Neural cell (in vitro differentiated cells): Measurements from ENCODE around the gene MED29. TPM values are rescaled to one million over a fixed set of nuclear protein-coding genes. Genes with fewer than 3 reads are reported as not detected.

Source experiments
- H2AFZ ChIP-seq: fragments of 200-600, 300-800 bp; sonication (generic), shearing (Covaris generic); 2 replicates; pipeline ENCODE4 v1.6.0; 2014; ENCODE audit warnings: low read depth, mild to moderate bottlenecking, antibody characterized with exemption, low read length, moderate library complexity
- H3F3A ChIP-seq: fragments of 200-600 bp; shearing (Covaris generic); 2 replicates; pipeline ENCODE4 v1.6.1; 2016; ENCODE audit warnings: mild to moderate bottlenecking, moderate library complexity, mixed read lengths, antibody characterized with exemption, low read length; ENCODE audit not compliant: insufficient read depth, poor library complexity, severe bottlenecking
- H3K27ac ChIP-seq: fragments of 200-600, 300-800 bp; sonication (generic), shearing (Covaris generic); 2 replicates; pipeline ENCODE4 v1.5.1; 2014; ENCODE audit warnings: mild to moderate bottlenecking, low read length, moderate library complexity
- H3K27me3 ChIP-seq: fragments of 300-800, 200-600 bp; sonication (generic), shearing (Covaris generic); 2 replicates; pipeline ENCODE4 v1.6.0; 2014; ENCODE audit warnings: mild to moderate bottlenecking, low read depth, low read length, moderate library complexity; ENCODE audit not compliant: insufficient read depth
- H3K36me3 ChIP-seq: fragments of 300-800, 200-600 bp; sonication (generic), shearing (Covaris generic); 2 replicates; pipeline ENCODE4 v1.5.1; 2014; ENCODE audit warnings: mild to moderate bottlenecking, antibody characterized with exemption, low read length, moderate library complexity; ENCODE audit not compliant: insufficient read depth
- H3K4me2 ChIP-seq: fragments of 300-800, 200-600 bp; sonication (generic), shearing (Covaris generic); 2 replicates; pipeline ENCODE4 v1.6.0; 2014; ENCODE audit warnings: mild to moderate bottlenecking, low read length
- H3K4me3 ChIP-seq: fragments of 300-800, 200-600 bp; sonication (generic), shearing (Covaris generic); 2 replicates; pipeline ENCODE4 v1.5.1; 2014; ENCODE audit warnings: mild to moderate bottlenecking, low read length, moderate library complexity
- H3K79me2 ChIP-seq: fragments of 200-600 bp; shearing (Covaris generic); replicated peaks from 2 replicates; pipeline ENCODE4 v1.6.0; 2014; ENCODE audit warnings: mild to moderate bottlenecking, low read length, moderate library complexity; ENCODE audit not compliant: insufficient read depth
- H3K9ac ChIP-seq: fragments of 300-800, 200-600 bp; sonication (generic), shearing (Covaris generic); 2 replicates; pipeline ENCODE4 v1.6.1; 2016; ENCODE audit warnings: mild to moderate bottlenecking, low read length, mixed read lengths
- H3K9me2 ChIP-seq: fragments of 200-600 bp; shearing (Covaris generic); 2 replicates; pipeline ENCODE4 v1.6.1; 2016; ENCODE audit warnings: mild to moderate bottlenecking, low read length, mixed read lengths; ENCODE audit not compliant: insufficient read depth
- H3K9me3 ChIP-seq: fragments of 200-600, 300-800 bp; sonication (generic), shearing (Covaris generic); 2 replicates; pipeline ENCODE4 v1.6.1; 2016; ENCODE audit warnings: mild to moderate bottlenecking, mixed run types, low read length, moderate library complexity, mixed read lengths
- H4K20me1 ChIP-seq: fragments of 200-600 bp; shearing (Covaris generic); 2 replicates; pipeline ENCODE4 v1.6.1; 2016; ENCODE audit warnings: mild to moderate bottlenecking, mixed run types; ENCODE audit not compliant: insufficient read depth
- EP300 ChIP-seq: fragments of 450-650 bp; conservative IDR thresholded peaks from 2 replicates; pipeline ENCODE4 v1.6.1; 2014; ENCODE audit warnings: antibody characterized with exemption, mild to moderate bottlenecking, moderate library complexity; ENCODE audit not compliant: poor library complexity, severe bottlenecking
- EZH2 ChIP-seq: fragments of 200-600, 300-800 bp; shearing (Covaris generic), sonication (generic); IDR thresholded peaks from 2 replicates; pipeline ENCODE4 v1.6.1; 2014; ENCODE audit warnings: antibody characterized with exemption, low read length, borderline replicate concordance, mild to moderate bottlenecking; ENCODE audit not compliant: insufficient read depth, poor library complexity, severe bottlenecking
- MXI1 ChIP-seq: fragments of 450-650 bp; conservative IDR thresholded peaks from 2 replicates; pipeline ENCODE4 v1.6.1; 2014; ENCODE audit warnings: antibody characterized with exemption, mild to moderate bottlenecking; ENCODE audit not compliant: poor library complexity, severe bottlenecking
- POLR2AphosphoS5 ChIP-seq: IDR thresholded peaks from 2 replicates; pipeline ENCODE4 v1.6.1; 2012
- RAD21 ChIP-seq: fragments of 450-650 bp; conservative IDR thresholded peaks from 2 replicates; pipeline ENCODE4 v1.6.1; 2014; ENCODE audit warnings: antibody characterized with exemption, mild to moderate bottlenecking, moderate library complexity
- SMC3 ChIP-seq: fragments of 450-650 bp; conservative IDR thresholded peaks from 2 replicates; pipeline ENCODE4 v1.6.1; 2014; ENCODE audit warnings: antibody characterized with exemption, mild to moderate bottlenecking, moderate library complexity; ENCODE audit not compliant: poor library complexity
- polyA plus RNA-seq: library from polyadenylated mRNA; depleted of rRNA; stranded (reverse); fragments of >200 nt; gene quantifications from 2 replicates; pipeline ENCODE4 v1.2.3, GENCODE V29; 2014
- TF ChIP-seq, protein P1 (sequence below): fragments of 450-650 bp; IDR thresholded peaks from 2 replicates; pipeline ENCODE4 v1.5.1; 2014; ENCODE audit warnings: antibody characterized with exemption, mild to moderate bottlenecking, moderate library complexity; ENCODE audit not compliant: poor library complexity, severe bottlenecking
- TF ChIP-seq, protein P2 (sequence below): IDR thresholded peaks from 2 replicates; pipeline ENCODE4 v1.6.1; 2012; ENCODE audit warnings: borderline replicate concordance

MED29 gene
- polyA plus RNA-seq, 1 donor from 2014 or later, result 39.5 TPM

DNA sequence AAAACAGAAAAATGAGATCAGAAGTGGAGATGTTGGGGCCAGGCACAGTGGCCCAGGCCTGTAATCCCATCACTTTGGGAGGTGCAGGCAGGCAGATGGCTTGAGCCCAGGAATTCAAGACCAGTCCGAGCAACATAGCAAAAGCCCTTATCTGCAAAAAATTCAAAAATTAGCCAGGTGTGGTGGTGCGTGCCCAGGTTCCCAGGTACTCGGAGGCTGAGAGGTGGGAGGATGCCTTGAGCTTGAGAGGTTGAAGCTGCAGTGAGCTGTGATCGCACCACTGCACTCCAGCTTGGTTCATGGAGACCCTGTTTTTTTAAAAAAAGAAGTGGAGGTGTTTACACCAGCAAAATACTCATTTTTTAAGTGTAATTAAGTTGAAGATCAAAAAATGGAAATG is 8.9 kb downstream of the MED29 start:
- Histone ChIP-seq H4K20me1 (no peaks in the 10 kb centered on the region), H3F3A (no peaks in the 10 kb centered on the region), H3K4me3 (no peak overlapping the region), H3K4me2 (no peak overlapping the region), H3K9me3 (no peaks in the 10 kb centered on the region), H3K9ac (no peak overlapping the region), H2AFZ (no peak overlapping the region), H3K27ac (no peak overlapping the region), H3K79me2 (no peaks in the 10 kb centered on the region), H3K27me3 (no peaks in the 10 kb centered on the region), H3K9me2 (no peaks in the 10 kb centered on the region), H3K36me3 (no peaks in the 10 kb centered on the region)
- TF ChIP-seq EP300, result no peak
- TF ChIP-seq POLR2AphosphoS5, result no peak
- no peak for TF ChIP-seq EZH2
- TF ChIP-seq, protein P1, sequence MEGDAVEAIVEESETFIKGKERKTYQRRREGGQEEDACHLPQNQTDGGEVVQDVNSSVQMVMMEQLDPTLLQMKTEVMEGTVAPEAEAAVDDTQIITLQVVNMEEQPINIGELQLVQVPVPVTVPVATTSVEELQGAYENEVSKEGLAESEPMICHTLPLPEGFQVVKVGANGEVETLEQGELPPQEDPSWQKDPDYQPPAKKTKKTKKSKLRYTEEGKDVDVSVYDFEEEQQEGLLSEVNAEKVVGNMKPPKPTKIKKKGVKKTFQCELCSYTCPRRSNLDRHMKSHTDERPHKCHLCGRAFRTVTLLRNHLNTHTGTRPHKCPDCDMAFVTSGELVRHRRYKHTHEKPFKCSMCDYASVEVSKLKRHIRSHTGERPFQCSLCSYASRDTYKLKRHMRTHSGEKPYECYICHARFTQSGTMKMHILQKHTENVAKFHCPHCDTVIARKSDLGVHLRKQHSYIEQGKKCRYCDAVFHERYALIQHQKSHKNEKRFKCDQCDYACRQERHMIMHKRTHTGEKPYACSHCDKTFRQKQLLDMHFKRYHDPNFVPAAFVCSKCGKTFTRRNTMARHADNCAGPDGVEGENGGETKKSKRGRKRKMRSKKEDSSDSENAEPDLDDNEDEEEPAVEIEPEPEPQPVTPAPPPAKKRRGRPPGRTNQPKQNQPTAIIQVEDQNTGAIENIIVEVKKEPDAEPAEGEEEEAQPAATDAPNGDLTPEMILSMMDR, result no peak

DNA sequence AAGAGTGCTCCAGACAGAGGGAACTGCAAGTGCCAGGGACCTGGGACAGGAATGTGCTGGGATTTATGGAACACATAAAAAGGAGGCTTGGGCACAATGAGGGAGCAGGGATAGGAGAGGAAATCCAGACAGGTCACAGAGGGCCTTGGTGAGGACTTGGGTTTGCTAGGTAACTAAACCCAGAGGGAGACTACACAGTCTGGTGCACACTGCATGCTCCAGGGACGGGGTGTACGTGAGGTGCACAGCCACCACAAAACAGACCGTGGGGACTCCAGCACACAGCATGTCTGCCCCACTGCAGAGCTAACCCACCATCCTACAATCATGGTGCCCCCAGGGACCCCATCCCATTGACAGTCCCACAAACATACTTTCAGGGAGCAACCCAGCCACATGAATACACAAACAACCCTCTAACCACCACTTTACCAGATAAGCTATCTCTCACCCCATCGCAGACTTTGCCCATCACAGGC is 9.9 kb downstream of the MED29 start:
- H3K9me3 ChIP-seq, result no peaks in the 10 kb centered on the region
- no peak overlapping the region for H3K4me2 ChIP-seq
- H3K9me2 ChIP-seq, result no peaks in the 10 kb centered on the region
- H3K9ac ChIP-seq, result no peak overlapping the region
- no peak overlapping the region for H2AFZ ChIP-seq
- H3K36me3 ChIP-seq, result no peaks in the 10 kb centered on the region
- peaks cover 7% of the 10 kb centered on the region for H3K27me3 ChIP-seq
- no peak overlapping the region for H3K4me3 ChIP-seq
- H3K79me2 ChIP-seq, result no peaks in the 10 kb centered on the region
- TF ChIP-seq, protein P2, sequence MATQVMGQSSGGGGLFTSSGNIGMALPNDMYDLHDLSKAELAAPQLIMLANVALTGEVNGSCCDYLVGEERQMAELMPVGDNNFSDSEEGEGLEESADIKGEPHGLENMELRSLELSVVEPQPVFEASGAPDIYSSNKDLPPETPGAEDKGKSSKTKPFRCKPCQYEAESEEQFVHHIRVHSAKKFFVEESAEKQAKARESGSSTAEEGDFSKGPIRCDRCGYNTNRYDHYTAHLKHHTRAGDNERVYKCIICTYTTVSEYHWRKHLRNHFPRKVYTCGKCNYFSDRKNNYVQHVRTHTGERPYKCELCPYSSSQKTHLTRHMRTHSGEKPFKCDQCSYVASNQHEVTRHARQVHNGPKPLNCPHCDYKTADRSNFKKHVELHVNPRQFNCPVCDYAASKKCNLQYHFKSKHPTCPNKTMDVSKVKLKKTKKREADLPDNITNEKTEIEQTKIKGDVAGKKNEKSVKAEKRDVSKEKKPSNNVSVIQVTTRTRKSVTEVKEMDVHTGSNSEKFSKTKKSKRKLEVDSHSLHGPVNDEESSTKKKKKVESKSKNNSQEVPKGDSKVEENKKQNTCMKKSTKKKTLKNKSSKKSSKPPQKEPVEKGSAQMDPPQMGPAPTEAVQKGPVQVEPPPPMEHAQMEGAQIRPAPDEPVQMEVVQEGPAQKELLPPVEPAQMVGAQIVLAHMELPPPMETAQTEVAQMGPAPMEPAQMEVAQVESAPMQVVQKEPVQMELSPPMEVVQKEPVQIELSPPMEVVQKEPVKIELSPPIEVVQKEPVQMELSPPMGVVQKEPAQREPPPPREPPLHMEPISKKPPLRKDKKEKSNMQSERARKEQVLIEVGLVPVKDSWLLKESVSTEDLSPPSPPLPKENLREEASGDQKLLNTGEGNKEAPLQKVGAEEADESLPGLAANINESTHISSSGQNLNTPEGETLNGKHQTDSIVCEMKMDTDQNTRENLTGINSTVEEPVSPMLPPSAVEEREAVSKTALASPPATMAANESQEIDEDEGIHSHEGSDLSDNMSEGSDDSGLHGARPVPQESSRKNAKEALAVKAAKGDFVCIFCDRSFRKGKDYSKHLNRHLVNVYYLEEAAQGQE, result no peak
- TF ChIP-seq SMC3 (no peak), EZH2 (no peak), POLR2AphosphoS5 (no peak), MXI1 (no peak), RAD21 (no peak)
- TF ChIP-seq, protein P1, result no peak
- no peaks in the 10 kb centered on the region for H3F3A ChIP-seq
- H4K20me1 ChIP-seq, result no peaks in the 10 kb centered on the region
- no peak overlapping the region for H3K27ac ChIP-seq
